ENCODE results near the gene ABHD17A. TPM values are rescaled to one million over a fixed set of nuclear protein-coding genes. Genes with fewer than 3 reads are reported as not detected.

Gene ABHD17A
- total and polyA plus RNA-seq, 9 of the 15 experiments (the other 6 are each of a cell fraction or from before 2014, with no cell fraction given), result 0.04 to 135 (median 21.8) TPM; not detected in 1

- in situ Hi-C loops (cut with MboI), result no loop called here
These were observed 36.2 kb downstream of the ABHD17A start for GRCh38 chr19:1849132-1849474.

More at GRCh38 chr19:1849132-1849474, 36.2 kb downstream of the ABHD17A start:
- no peak for FAIRE-seq
- H3K4me2 ChIP-seq (ENCODE audit: insufficient read depth, low read length), result 0 out of 2 replicates have a peak overlapping the region, but pooled peaks have one; percentile 99
- H3K4me3 ChIP-seq, result no peak overlapping the region
- H3K36me3 ChIP-seq (ENCODE audit: control insufficient read depth, insufficient read depth, low read length), result peaks cover 59% of the 10 kb centered on the region
- ChIA-PET CTCF (ENCODE audit: low intra/inter-chr PET ratio) (no interaction called here), POLR2A (interaction anchor here (0.6 to 1.2 kb wide), 4 partner anchors 8 to 762 kb away, joined by 3 read pairs; no protein-coding TSS in a partner anchor)
- ATAC-seq, result no peak
- peak overlapping the region; percentile 100; the same call in 1 of the 3 replicates for H3K27ac ChIP-seq (ENCODE audit: extremely low read depth, low read depth, low read length)
- no peak overlapping the region for H2AFZ ChIP-seq (ENCODE audit: low read depth, low read length)
- H3K4me1 ChIP-seq (replicated peaks in 1 of 2; ENCODE audit: control insufficient read depth in 2 of 2, insufficient read depth in 2 of 2, low read length in 2 of 2), result peaks cover 32 to 83% of the 10 kb centered on the region in 2 experiments
- H4K20me1 ChIP-seq (replicated peaks; ENCODE audit: control insufficient read depth, insufficient read depth, low read length), result peaks cover 33% of the 10 kb centered on the region
- 24% methylated on average over 5 of the region's 5 CpGs for WGBS (ENCODE audit: insufficient coverage, low coverage, missing lambda C conversion rate)
- no peaks in the 10 kb centered on the region for H3K9me3 ChIP-seq (replicated peaks; ENCODE audit: control insufficient read depth, insufficient read depth, low read depth, low read length)
- intact Hi-C loops (cut with micrococcal nuclease), result no loop called here
- H3K79me2 ChIP-seq (ENCODE audit: control insufficient read depth, insufficient read depth, low read length), result peaks cover 83% of the 10 kb centered on the region
- BruUV-seq (replicated peaks), result no TSS peak
- no peak for DNase-seq (ENCODE audit: extremely low read depth in 1 of 4, low spot score in 3 of 4)
- no peaks in the 10 kb centered on the region for H3K27me3 ChIP-seq (ENCODE audit: control insufficient read depth in 2 of 2, insufficient read depth in 2 of 2, low read length in 2 of 2)
- H3K9ac ChIP-seq (ENCODE audit: insufficient read depth in 1 of 2, low read depth in 2 of 2, low read length in 2 of 2), result peak overlapping the region in 1 of 2 experiments; percentile 99; a peak in 1 of 4 replicates
- H3K9me1 ChIP-seq (ENCODE audit: control insufficient read depth, insufficient read depth, low read length), result no peaks in the 10 kb centered on the region
- no peak for TF ChIP-seq HDAC8 (tag; IDR thresholded peaks at IDR 0.05)
- no peak for TF ChIP-seq ZNF57 (CRISPR knock-in tag; IDR thresholded peaks at IDR 0.05)
- no peak for TF ChIP-seq POLR2A (conservative IDR thresholded peaks at IDR 0.05)
- no peak for TF ChIP-seq LARP7 (IDR thresholded peaks at IDR 0.05)
- TF ChIP-seq CHD4 (IDR thresholded peaks at IDR 0.05; ENCODE audit: insufficient read depth, insufficient replicate concordance, low read depth, low read length, poor library complexity, severe bottlenecking), result peak; percentile 5
- TF ChIP-seq TFE3 (CRISPR knock-in tag; IDR thresholded peaks at IDR 0.05), result no peak
- peak; percentile 99 for TF ChIP-seq ZKSCAN8 (CRISPR knock-in tag; IDR thresholded peaks at IDR 0.05)
- TF ChIP-seq TBP (optimal IDR thresholded peaks at IDR 0.05; ENCODE audit: low read depth, low read length), result no peak
- TF ChIP-seq ZNF79 (CRISPR knock-in tag; IDR thresholded peaks at IDR 0.05; ENCODE audit: low read depth), result no peak
- no peak for TF ChIP-seq ZBTB5 (IDR thresholded peaks at IDR 0.05)
- no peak for TF ChIP-seq HDAC2 (IDR thresholded peaks at IDR 0.05)
- peak; percentile 48; the same call in 1 of the 2 replicates for TF ChIP-seq ADNP (tag; IDR thresholded peaks at IDR 0.05)
- no peak for TF ChIP-seq NR1H2 (CRISPR knock-in tag; IDR thresholded peaks at IDR 0.05)
- TF ChIP-seq ZNF398 (CRISPR knock-in tag; IDR thresholded peaks at IDR 0.05), result no peak

Data from K562 (cell line).